Memory B cell (primary cell): ENCODE data around the gene AIG1.
"Not testable (repeated sequence)": the region's sequence is repeated elsewhere in the genome, so short reads cannot be mapped to it uniquely, and the experiment has no call there.

Experiments used
- ATAC-seq: fragments of 150-1000 bp; cut with Tn5 transposase; 2 replicates; pipeline ENCODE4 v1.10.0; 2021; ENCODE audit warnings: low read depth, mild to moderate bottlenecking, moderate library complexity
- DNase-seq, 2 donors: peaks; one replicate each; pipeline ENCODE4 v3.0.0; 2022; ENCODE audit warnings: low spot score in 2 of 2
- H3K27ac Mint-ChIP-seq: one replicate; pipeline ENCODE4 v1.8.0; 2022; ENCODE audit warnings: mild to moderate bottlenecking, moderate library complexity, mixed read lengths
- H3K27me3 Mint-ChIP-seq: one replicate; pipeline ENCODE4 v1.8.0; 2022; ENCODE audit warnings: mixed read lengths
- H3K36me3 Mint-ChIP-seq: one replicate; pipeline ENCODE4 v1.8.0; 2022; ENCODE audit warnings: mild to moderate bottlenecking, mixed read lengths
- H3K4me1 Mint-ChIP-seq: one replicate; pipeline ENCODE4 v1.8.0; 2022; ENCODE audit warnings: mixed read lengths
- H3K4me3 Mint-ChIP-seq: one replicate; pipeline ENCODE4 v1.8.0; 2022; ENCODE audit warnings: mild to moderate bottlenecking, moderate library complexity, mixed read lengths
- H3K9me3 Mint-ChIP-seq: one replicate; pipeline ENCODE4 v1.8.0; 2022; ENCODE audit warnings: mixed read lengths

The AIG1 gene

GRCh38 chr6:143283887-143284645 lies 223.4 kb downstream of the AIG1 start:
- Mint-ChIP-seq H3K27me3 (no peaks in the 10 kb centered on the region), H3K9me3 (no peaks in the 10 kb centered on the region), H3K4me3 (no peak overlapping the region), H3K4me1 (peaks cover 2% of the 10 kb centered on the region), H3K36me3 (peaks cover 4% of the 10 kb centered on the region), H3K27ac (no peak overlapping the region)
- DNase-seq (no peak), ATAC-seq (no peak)

- no peaks in the 10 kb centered on the region for H3K9me3 Mint-ChIP-seq
- DNase-seq (no peak), ATAC-seq (no peak)
- no peaks in the 10 kb centered on the region for H3K4me1 Mint-ChIP-seq
- H3K36me3 Mint-ChIP-seq: peaks cover 4% of the 10 kb centered on the region
- H3K4me3 Mint-ChIP-seq: no peak overlapping the region
- H3K27ac Mint-ChIP-seq: no peak overlapping the region
- no peaks in the 10 kb centered on the region for H3K27me3 Mint-ChIP-seq
Observed at GRCh38 chr6:143286251-143286795, 225.6 kb downstream of the AIG1 start.

GRCh38 chr6:143288923-143289322 lies 228.2 kb downstream of the AIG1 start:
- Mint-ChIP-seq H3K4me3 (no peak overlapping the region), H3K27me3 (no peaks in the 10 kb centered on the region), H3K36me3 (peaks cover 7% of the 10 kb centered on the region), H3K4me1 (no peaks in the 10 kb centered on the region), H3K9me3 (no peaks in the 10 kb centered on the region), H3K27ac (no peak overlapping the region)
- DNase-seq: no peak
- no peak for ATAC-seq

GRCh38 chr6:143290206-143290605 lies 229.5 kb downstream of the AIG1 start:
- H3K4me3 Mint-ChIP-seq: no peak overlapping the region
- H3K9me3 Mint-ChIP-seq: no peaks in the 10 kb centered on the region
- no peak for DNase-seq
- no peaks in the 10 kb centered on the region for H3K27me3 Mint-ChIP-seq
- no peaks in the 10 kb centered on the region for H3K4me1 Mint-ChIP-seq
- no peak for ATAC-seq
- peaks cover 7% of the 10 kb centered on the region for H3K36me3 Mint-ChIP-seq
- H3K27ac Mint-ChIP-seq: no peak overlapping the region

- no peak overlapping the region for H3K27ac Mint-ChIP-seq
Observed at GRCh38 chr6:143293523-143293922, 232.8 kb downstream of the AIG1 start.

GRCh38 chr6:143294265-143294860 lies 233.7 kb downstream of the AIG1 start:
- no peak overlapping the region for H3K27ac Mint-ChIP-seq
- no peaks in the 10 kb centered on the region for H3K4me1 Mint-ChIP-seq
- peaks cover 5% of the 10 kb centered on the region for H3K36me3 Mint-ChIP-seq
- DNase-seq (no peak), ATAC-seq (no peak)
- H3K9me3 Mint-ChIP-seq: no peaks in the 10 kb centered on the region
- H3K4me3 Mint-ChIP-seq: no peak overlapping the region
- no peaks in the 10 kb centered on the region for H3K27me3 Mint-ChIP-seq

More at GRCh38 chr6:143293523-143293922, 232.8 kb downstream of the AIG1 start:
- H3K27me3 Mint-ChIP-seq: no peaks in the 10 kb centered on the region
- no peak overlapping the region for H3K4me3 Mint-ChIP-seq
- H3K36me3 Mint-ChIP-seq: peaks cover 5% of the 10 kb centered on the region
- no peaks in the 10 kb centered on the region for H3K9me3 Mint-ChIP-seq
- ATAC-seq: no peak
- H3K4me1 Mint-ChIP-seq: no peaks in the 10 kb centered on the region
- no peak for DNase-seq

GRCh38 chr6:143295932-143296331 lies 235.2 kb downstream of the AIG1 start:
- Mint-ChIP-seq H3K27ac (no peak overlapping the region), H3K4me1 (no peaks in the 10 kb centered on the region), H3K27me3 (no peaks in the 10 kb centered on the region), H3K9me3 (no peaks in the 10 kb centered on the region), H3K4me3 (no peak overlapping the region), H3K36me3 (peaks cover 5% of the 10 kb centered on the region)
- ATAC-seq: no peak
- DNase-seq: no peak

- no peaks in the 10 kb centered on the region for H3K4me1 Mint-ChIP-seq
- H3K27ac Mint-ChIP-seq: no peak overlapping the region
- peaks cover 1% of the 10 kb centered on the region for H3K9me3 Mint-ChIP-seq
- DNase-seq (no peak), ATAC-seq (no peak)
- peaks cover 4% of the 10 kb centered on the region for H3K36me3 Mint-ChIP-seq
- H3K4me3 Mint-ChIP-seq: no peak overlapping the region
- no peaks in the 10 kb centered on the region for H3K27me3 Mint-ChIP-seq
Observed at GRCh38 chr6:143298071-143298470, 237.4 kb downstream of the AIG1 start.

GRCh38 chr6:143299253-143300166 lies 238.8 kb downstream of the AIG1 start:
- Mint-ChIP-seq H3K27ac (no peak overlapping the region), H3K4me3 (no peak overlapping the region), H3K9me3 (peaks cover 1% of the 10 kb centered on the region), H3K27me3 (no peaks in the 10 kb centered on the region), H3K4me1 (no peaks in the 10 kb centered on the region), H3K36me3 (peaks cover 4% of the 10 kb centered on the region)
- ATAC-seq (no peak), DNase-seq (no peak)

- H3K27me3 Mint-ChIP-seq: no peaks in the 10 kb centered on the region
- H3K4me1 Mint-ChIP-seq: no peaks in the 10 kb centered on the region
- DNase-seq (no peak), ATAC-seq (no peak)
- H3K36me3 Mint-ChIP-seq: peaks cover 7% of the 10 kb centered on the region
- H3K9me3 Mint-ChIP-seq: peaks cover 3% of the 10 kb centered on the region
- H3K4me3 Mint-ChIP-seq: no peak overlapping the region
- H3K27ac Mint-ChIP-seq: no peak overlapping the region
Observed at GRCh38 chr6:143301188-143301587, 240.5 kb downstream of the AIG1 start.

GRCh38 chr6:143307760-143308159 lies 247.1 kb downstream of the AIG1 start:
- H3K27ac Mint-ChIP-seq, H3K36me3 Mint-ChIP-seq, H3K27me3 Mint-ChIP-seq, H3K4me1 Mint-ChIP-seq, ATAC-seq, H3K9me3 Mint-ChIP-seq, H3K4me3 Mint-ChIP-seq, DNase-seq: not testable (repeated sequence)

- no peak overlapping the region for H3K4me3 Mint-ChIP-seq
- H3K4me1 Mint-ChIP-seq: no peaks in the 10 kb centered on the region
- no peak for ATAC-seq
- H3K36me3 Mint-ChIP-seq: peaks cover 3% of the 10 kb centered on the region
- DNase-seq: no peak
- H3K27ac Mint-ChIP-seq: no peak overlapping the region
- no peaks in the 10 kb centered on the region for H3K27me3 Mint-ChIP-seq
- H3K9me3 Mint-ChIP-seq: peaks cover 18% of the 10 kb centered on the region
Observed at GRCh38 chr6:143313163-143313562, 252.5 kb downstream of the AIG1 start.

- DNase-seq: no peak
- ATAC-seq: no peak
- Mint-ChIP-seq H3K36me3 (no peaks in the 10 kb centered on the region), H3K27ac (no peak overlapping the region), H3K4me3 (no peak overlapping the region), H3K9me3 (peaks cover 6% of the 10 kb centered on the region), H3K27me3 (no peaks in the 10 kb centered on the region), H3K4me1 (no peaks in the 10 kb centered on the region)
Observed at GRCh38 chr6:143321491-143322086, 260.9 kb downstream of the AIG1 start.
